Measurements from ENCODE around the gene BTBD9. TPM values are rescaled to one million over a fixed set of nuclear protein-coding genes. Genes with fewer than 3 reads are reported as not detected.

The BTBD9 gene
- total RNA-seq, 1 experiment from 2014 or later, result 8.9 TPM

- Histone ChIP-seq H2BK5ac (ENCODE audit: insufficient read length, low read length) (no peak overlapping the region), H3K23ac (ENCODE audit: insufficient read length, low read depth, low read length) (no peak overlapping the region), H2AK5ac (ENCODE audit: insufficient read length, low read length) (no peak overlapping the region), H3K9me3 (ENCODE audit: control insufficient read depth, low read depth, low read length) (no peaks in the 10 kb centered on the region), H4K5ac (ENCODE audit: insufficient read length, low read depth, low read length) (no peak overlapping the region), H2BK120ac (ENCODE audit: low read depth, low read length, poor library complexity, severe bottlenecking) (no peak overlapping the region), H3K27ac (ENCODE audit: insufficient read length, low read depth, low read length) (no peak overlapping the region), H2BK15ac (ENCODE audit: low read depth, low read length) (no peak overlapping the region), H3K27me3 (ENCODE audit: insufficient read depth, low read length) (no peaks in the 10 kb centered on the region), H4K8ac (replicated peaks; ENCODE audit: insufficient read length, low read depth, low read length) (no peak overlapping the region), H3K4me2 (ENCODE audit: insufficient read depth, insufficient read length, low read length) (no peak overlapping the region), H4K91ac (ENCODE audit: insufficient read length, low read depth, low read length) (no peak overlapping the region), H3K56ac (ENCODE audit: insufficient read length, low read depth, low read length) (no peak overlapping the region), H4K20me1 (ENCODE audit: control insufficient read depth, insufficient read depth, insufficient read length) (no peaks in the 10 kb centered on the region), H3K23me2 (ENCODE audit: insufficient read length, low read depth, low read length, poor library complexity, severe bottlenecking) (no peaks in the 10 kb centered on the region), H3K18ac (ENCODE audit: insufficient read length, low read depth, low read length) (no peak overlapping the region), H2BK20ac (ENCODE audit: low read depth, low read length, poor library complexity, severe bottlenecking) (no peak overlapping the region), H3K14ac (ENCODE audit: insufficient read depth, low read length) (no peak overlapping the region), H3T11ph (ENCODE audit: low read length) (no peak overlapping the region), H3K4me1 (ENCODE audit: insufficient read depth, low read length) (peaks cover 2% of the 10 kb centered on the region; the same call in 1 of the 2 replicates), H3K9ac (ENCODE audit: extremely low read depth, insufficient read length, low read length) (no peak overlapping the region), H3K79me1 (ENCODE audit: insufficient read depth, low read depth, low read length, poor library complexity, severe bottlenecking) (no peaks in the 10 kb centered on the region), H3K4ac (ENCODE audit: low read depth, low read length) (no peak overlapping the region), H3K79me2 (ENCODE audit: insufficient read depth, low read length) (no peaks in the 10 kb centered on the region), H2AFZ (ENCODE audit: low read length) (no peak overlapping the region), H2BK12ac (ENCODE audit: insufficient read length, low read depth, low read length) (no peak overlapping the region)
- Mint-ChIP-seq H3K9me3 (no peaks in the 10 kb centered on the region), H3K36me3 (ENCODE audit: insufficient read depth in 1 of 3, low read depth in 3 of 3) (no peaks in the 10 kb centered on the region; a peak in 1 of 7 replicates), H3K27ac (peak overlapping the region in 2 of 3 experiments; percentile 13 to 74; a peak in 3 of 7 replicates), H3K4me1 (peaks cover 17 to 31% of the 10 kb centered on the region in 2 experiments), H3K27me3 (ENCODE audit: low read depth) (no peaks in the 10 kb centered on the region), H3K4me3 (no peak overlapping the region)
- TF ChIP-seq CTCF (conservative IDR thresholded peaks at IDR 0.05), result no peak
- WGBS (ENCODE audit: extremely low coverage, insufficient read length, low lambda C conversion rate), result no CpG with 5 or more reads among the region's 9 CpGs
- no peak for DNase-seq
These were observed 247.8 kb downstream of the BTBD9 start for GRCh38 chr6:38391626-38392579.

Data from H9 (cell line).